HEK293 (cell line): ENCODE measurements around the gene OBSL1.

ENCODE experiments used
- ATF2 ChIP-seq: fragments of 450-650 bp; formaldehyde crosslinking; IDR thresholded peaks from 2 replicates; pipeline ENCODE4 v1.5.1; 2016; ENCODE audit warnings: missing biosample characterization, missing genetic modification characterization, low read depth
- BCL11B ChIP-seq: fragments of 450-650 bp; formaldehyde crosslinking; IDR thresholded peaks from 2 replicates; pipeline ENCODE4 v1.5.1; 2016; ENCODE audit warnings: low read depth, missing biosample characterization, missing genetic modification characterization
- IKZF3 ChIP-seq: fragments of 450-650 bp; IDR thresholded peaks from 2 replicates; pipeline ENCODE4 v1.5.0; 2018; ENCODE audit warnings: missing biosample characterization, mild to moderate bottlenecking, missing genetic modification characterization, moderate library complexity
- KLF17 ChIP-seq: fragments of 450-650 bp; formaldehyde crosslinking; IDR thresholded peaks from 2 replicates; pipeline ENCODE4 v1.5.1; 2016; ENCODE audit warnings: missing biosample characterization, missing genetic modification characterization
- KLF7 ChIP-seq: fragments of 450-650 bp; formaldehyde crosslinking; IDR thresholded peaks from 2 replicates; pipeline ENCODE4 v1.5.1; 2016; ENCODE audit warnings: missing biosample characterization, missing genetic modification characterization, borderline replicate concordance
- PATZ1 ChIP-seq: fragments of 450-650 bp; formaldehyde crosslinking; IDR thresholded peaks from 2 replicates; pipeline ENCODE4 v1.5.1; 2016; ENCODE audit warnings: missing biosample characterization, missing genetic modification characterization
- PRDM6 ChIP-seq: fragments of 450-650 bp; formaldehyde crosslinking; IDR thresholded peaks from 2 replicates; pipeline ENCODE4 v1.5.1; 2017; ENCODE audit warnings: missing biosample characterization, missing genetic modification characterization
- REPIN1 ChIP-seq: fragments of 450-650 bp; formaldehyde crosslinking; IDR thresholded peaks from 2 replicates; pipeline ENCODE4 v1.5.1; 2017; ENCODE audit warnings: missing biosample characterization, missing genetic modification characterization, low read depth
- SP3 ChIP-seq: fragments of 450-650 bp; formaldehyde crosslinking; IDR thresholded peaks from 2 replicates; pipeline ENCODE4 v1.5.1; 2016; ENCODE audit warnings: missing biosample characterization, missing genetic modification characterization
- ZBTB21 ChIP-seq: fragments of 450-650 bp; formaldehyde crosslinking; IDR thresholded peaks from 2 replicates; pipeline ENCODE4 v1.5.1; 2017; ENCODE audit warnings: missing biosample characterization, missing genetic modification characterization
- ZBTB6 ChIP-seq: fragments of 450-650 bp; formaldehyde crosslinking; IDR thresholded peaks from 2 replicates; pipeline ENCODE4 v1.5.1; 2017; ENCODE audit warnings: missing biosample characterization, missing genetic modification characterization
- ZFP3 ChIP-seq: fragments of 450-650 bp; formaldehyde crosslinking; IDR thresholded peaks from 2 replicates; pipeline ENCODE4 v1.5.1; 2016; ENCODE audit warnings: low read depth, missing biosample characterization, missing genetic modification characterization
- ZFP69B ChIP-seq: fragments of 450-650 bp; formaldehyde crosslinking; IDR thresholded peaks from 2 replicates; pipeline ENCODE4 v1.5.1; 2016; ENCODE audit warnings: missing biosample characterization, missing genetic modification characterization
- ZNF157 ChIP-seq: fragments of 450-650 bp; formaldehyde crosslinking; IDR thresholded peaks from 2 replicates; pipeline ENCODE4 v1.5.1; 2016; ENCODE audit warnings: missing biosample characterization, missing genetic modification characterization
- ZNF169 ChIP-seq: fragments of 450-650 bp; formaldehyde crosslinking; IDR thresholded peaks from 2 replicates; pipeline ENCODE4 v1.5.1; 2016; ENCODE audit warnings: missing biosample characterization, missing genetic modification characterization
- ZNF2 ChIP-seq: fragments of 450-650 bp; formaldehyde crosslinking; IDR thresholded peaks from 2 replicates; pipeline ENCODE4 v1.5.1; 2016; ENCODE audit warnings: missing biosample characterization, missing genetic modification characterization
- ZNF223 ChIP-seq: fragments of 450-650 bp; formaldehyde crosslinking; IDR thresholded peaks from 2 replicates; pipeline ENCODE4 v1.5.1; 2016; ENCODE audit warnings: missing biosample characterization, missing genetic modification characterization
- ZNF394 ChIP-seq: fragments of 450-650 bp; formaldehyde crosslinking; IDR thresholded peaks from 2 replicates; pipeline ENCODE4 v1.5.1; 2016; ENCODE audit warnings: missing biosample characterization, missing genetic modification characterization, mild to moderate bottlenecking, moderate library complexity, borderline replicate concordance
- ZNF510 ChIP-seq: fragments of 450-650 bp; formaldehyde crosslinking; IDR thresholded peaks from 2 replicates; pipeline ENCODE4 v1.5.1; 2018; ENCODE audit warnings: mild to moderate bottlenecking, missing genetic modification characterization, missing biosample characterization; ENCODE audit not compliant: insufficient replicate concordance
- ZNF580 ChIP-seq: fragments of 450-650 bp; formaldehyde crosslinking; IDR thresholded peaks from 2 replicates; pipeline ENCODE4 v1.5.1; 2016; ENCODE audit warnings: missing biosample characterization, missing genetic modification characterization
- ZNF654 ChIP-seq: fragments of 450-650 bp; formaldehyde crosslinking; IDR thresholded peaks from 2 replicates; pipeline ENCODE4 v1.5.1; 2016; ENCODE audit warnings: low read depth, missing biosample characterization, missing genetic modification characterization
- ZNF660 ChIP-seq: fragments of 450-650 bp; IDR thresholded peaks from 2 replicates; pipeline ENCODE4 v1.5.1; 2018; ENCODE audit warnings: missing biosample characterization, mild to moderate bottlenecking, missing genetic modification characterization
- ZNF670 ChIP-seq: fragments of 450-650 bp; formaldehyde crosslinking; IDR thresholded peaks from 2 replicates; pipeline ENCODE4 v1.5.1; 2016; ENCODE audit warnings: missing biosample characterization, missing genetic modification characterization, low read depth
- ZNF677 ChIP-seq: fragments of 450-650 bp; IDR thresholded peaks from 2 replicates; pipeline ENCODE4 v1.5.0; 2018; ENCODE audit warnings: missing biosample characterization, mild to moderate bottlenecking, missing genetic modification characterization, moderate library complexity
- ZSCAN4 ChIP-seq: fragments of 450-650 bp; formaldehyde crosslinking; IDR thresholded peaks from 2 replicates; pipeline ENCODE4 v1.5.1; 2017; ENCODE audit warnings: missing biosample characterization, missing genetic modification characterization
- ZSCAN5A ChIP-seq: fragments of 450-650 bp; formaldehyde crosslinking; IDR thresholded peaks from 2 replicates; pipeline ENCODE4 v1.5.1; 2016; ENCODE audit warnings: missing biosample characterization, missing genetic modification characterization
- ZXDB ChIP-seq: fragments of 450-650 bp; formaldehyde crosslinking; IDR thresholded peaks from 2 replicates; pipeline ENCODE4 v1.5.1; 2016; ENCODE audit warnings: missing biosample characterization, missing genetic modification characterization

OBSL1 gene

GRCh38 chr2:219543596-219544358, 27.6 kb downstream of the OBSL1 start, which contains the start of the genes CHPF and TMEM198 (continued):
- no peak for TF ChIP-seq PRDM6 (tag by site-specific recombination)
- TF ChIP-seq SP3 (tag by site-specific recombination), result peak; percentile 96
- TF ChIP-seq ZNF670 (tag by site-specific recombination), result no peak
- TF ChIP-seq ZNF2 (tag by site-specific recombination), result peak; percentile 14; the same call in 1 of the 2 replicates
- no peak for TF ChIP-seq ZNF169 (tag by site-specific recombination)
- no peak for TF ChIP-seq ZNF677 (tag by site-specific recombination)
- peak; percentile 44 for TF ChIP-seq KLF17
- peak; percentile 84; the same call in 1 of the 2 replicates for TF ChIP-seq BCL11B
- TF ChIP-seq ZNF660 (tag by site-specific recombination), result peak; percentile 38; the same call in 1 of the 2 replicates
- TF ChIP-seq ZNF223 (tag by site-specific recombination), result no peak
- peak; percentile 65 for TF ChIP-seq ZXDB (tag by site-specific recombination)
- no peak for TF ChIP-seq ZNF510 (tag by site-specific recombination)
- TF ChIP-seq KLF7 (tag by site-specific recombination), result no peak
- TF ChIP-seq ZSCAN5A (tag by site-specific recombination), result no peak
- TF ChIP-seq IKZF3 (tag by site-specific recombination), result no peak
- TF ChIP-seq ZBTB6 (tag by site-specific recombination), result peak; percentile 94
- no peak for TF ChIP-seq REPIN1 (tag by site-specific recombination)
- no peak for TF ChIP-seq ZNF580
- TF ChIP-seq ZSCAN4 (tag by site-specific recombination), result no peak
- peak; percentile 99 for TF ChIP-seq PATZ1
- 0 out of 2 replicates have a peak, but pooled peaks have one; percentile 22 for TF ChIP-seq ZFP69B (tag by site-specific recombination)
- no peak for TF ChIP-seq ZFP3 (tag by site-specific recombination)
- TF ChIP-seq ZNF157, result no peak
- peak; percentile 98 for TF ChIP-seq ATF2 (tag by site-specific recombination)
- TF ChIP-seq ZNF394 (tag by site-specific recombination), result no peak
- peak; percentile 94 for TF ChIP-seq ZBTB21 (tag by site-specific recombination)
- no peak for TF ChIP-seq ZNF654 (tag by site-specific recombination)
